Stomach smooth muscle (tissue), 2 donors: Measurements from ENCODE around the gene MAP9.
"Not testable (repeated sequence)": the region's sequence is repeated elsewhere in the genome, so short reads cannot be mapped to it uniquely, and the experiment has no call there.

Experiments used
- H3K27ac ChIP-seq: one replicate; pipeline ENCODE4 v1.7.0; 2013; ENCODE audit warnings: mild to moderate bottlenecking, low read length, inconsistent platforms
- H3K27me3 ChIP-seq, 2 donors: one replicate each; pipeline ENCODE4 v1.7.0; 2013; ENCODE audit warnings: low read length in 2 of 2; ENCODE audit not compliant: insufficient read depth in 2 of 2, control insufficient read depth in 1 of 2
- H3K36me3 ChIP-seq, 2 donors: one replicate each; pipeline ENCODE4 v1.7.0; 2013; ENCODE audit warnings: low read length in 2 of 2; ENCODE audit not compliant: control insufficient read depth in 2 of 2, insufficient read depth in 2 of 2
- H3K4me1 ChIP-seq: one replicate; pipeline ENCODE4 v1.7.0; 2013; ENCODE audit warnings: low read length; ENCODE audit not compliant: control insufficient read depth, insufficient read depth
- H3K4me3 ChIP-seq, 2 donors: one replicate each; pipeline ENCODE4 v1.7.0; 2013; ENCODE audit warnings: low read length in 2 of 2
- H3K9ac ChIP-seq, 2 donors: one replicate each; pipeline ENCODE4 v1.7.0; 2013; ENCODE audit warnings: low read length in 2 of 2, mild to moderate bottlenecking in 1 of 2
- H3K9me3 ChIP-seq, 2 donors: one replicate each; pipeline ENCODE4 v1.7.0; 2013; ENCODE audit warnings: low read length in 2 of 2; ENCODE audit not compliant: control insufficient read depth in 2 of 2
- donor health status: healthy.
- donor health status: Pancreatic carcinoma.

Gene MAP9

GRCh38 chr4:155353923-155354540 lies 22.7 kb downstream of the MAP9 start:
- Histone ChIP-seq H3K36me3 (peaks cover 0 to 7% of the 10 kb centered on the region in 2 donors), H3K9ac (no peak overlapping the region), H3K27ac (no peak overlapping the region), H3K9me3 (no peaks in the 10 kb centered on the region), H3K4me1 (no peaks in the 10 kb centered on the region), H3K27me3 (no peaks in the 10 kb centered on the region), H3K4me3 (no peak overlapping the region)

- no peaks in the 10 kb centered on the region for H3K9me3 ChIP-seq
- no peaks in the 10 kb centered on the region for H3K27me3 ChIP-seq
- H3K4me3 ChIP-seq: no peak overlapping the region
- no peaks in the 10 kb centered on the region for H3K4me1 ChIP-seq
- no peak overlapping the region for H3K9ac ChIP-seq
- H3K36me3 ChIP-seq: peaks cover 0 to 5% of the 10 kb centered on the region in 2 donors
- no peak overlapping the region for H3K27ac ChIP-seq
Observed at GRCh38 chr4:155342142-155342541, 34.6 kb downstream of the MAP9 start.

DNA sequence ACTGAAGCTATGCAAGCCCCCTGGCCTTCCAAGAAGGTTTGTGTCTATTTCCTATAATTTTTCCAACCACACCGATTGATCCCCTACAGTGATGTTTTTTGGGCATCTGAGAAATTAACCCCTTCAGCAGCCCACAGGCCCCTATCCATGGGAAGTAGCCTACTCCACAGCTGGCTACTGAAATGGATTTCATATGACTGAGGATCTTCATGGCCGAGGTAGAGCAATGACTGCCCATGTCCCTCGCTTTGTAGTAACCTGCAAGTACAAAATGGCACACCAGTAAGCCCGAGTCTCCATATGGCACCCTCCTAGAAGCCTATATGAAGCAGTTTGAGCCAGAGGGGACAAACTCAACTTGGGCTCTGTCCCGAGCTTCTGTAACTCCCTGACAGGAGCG lies 36.8 kb downstream of the MAP9 start:
- Histone ChIP-seq H3K27me3 (no peaks in the 10 kb centered on the region), H3K27ac (no peak overlapping the region), H3K36me3 (peaks cover 0 to 2% of the 10 kb centered on the region in 2 donors), H3K4me1 (no peaks in the 10 kb centered on the region), H3K9ac (no peak overlapping the region), H3K4me3 (no peak overlapping the region), H3K9me3 (no peaks in the 10 kb centered on the region)

DNA sequence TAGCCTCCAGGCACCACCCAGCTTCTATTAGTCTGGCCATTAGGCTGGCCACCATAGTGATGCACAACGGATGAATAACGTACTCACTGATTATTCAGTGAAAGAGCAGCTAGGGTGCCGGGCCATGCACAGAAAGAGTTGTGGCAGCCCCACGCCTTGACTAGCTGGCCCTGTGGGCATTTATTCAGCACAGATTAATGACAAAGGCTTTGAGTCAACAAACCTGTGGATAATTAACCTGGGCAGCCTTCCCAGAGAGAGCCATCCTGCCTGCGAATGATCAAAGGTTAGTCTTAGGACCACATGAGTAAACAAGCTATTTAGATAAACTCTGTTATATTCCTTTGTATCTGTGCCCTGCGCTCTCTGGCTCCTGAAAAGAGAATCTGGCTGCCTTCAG lies 37.2 kb downstream of the MAP9 start:
- H3K9ac ChIP-seq: no peak overlapping the region
- H3K9me3 ChIP-seq: no peaks in the 10 kb centered on the region
- H3K4me3 ChIP-seq: no peak overlapping the region
- no peak overlapping the region for H3K27ac ChIP-seq
- H3K4me1 ChIP-seq: no peaks in the 10 kb centered on the region
- H3K36me3 ChIP-seq: no peaks in the 10 kb centered on the region
- H3K27me3 ChIP-seq: no peaks in the 10 kb centered on the region

DNA sequence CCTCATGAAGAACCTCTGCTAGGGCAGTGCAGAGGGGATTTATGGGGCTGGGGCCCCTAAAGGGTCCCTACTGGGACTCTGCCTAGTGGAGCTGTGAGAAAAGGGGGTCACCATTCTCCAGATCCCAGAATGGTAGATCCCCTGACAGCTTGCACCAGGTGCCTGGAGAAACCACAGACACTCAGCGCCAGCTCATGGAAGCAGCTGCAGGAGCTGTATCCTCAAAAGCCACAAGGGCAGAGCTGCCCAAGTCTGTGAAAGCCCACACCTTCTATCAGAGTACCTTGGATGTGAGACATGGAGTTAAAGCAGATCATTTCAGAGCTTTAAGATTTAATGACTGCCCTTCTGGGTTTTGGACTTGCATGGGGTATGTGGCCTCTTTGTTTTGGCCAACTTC lies 38.6 kb downstream of the MAP9 start:
- no peak overlapping the region for H3K27ac ChIP-seq
- H3K9me3 ChIP-seq: no peaks in the 10 kb centered on the region
- H3K27me3 ChIP-seq: no peaks in the 10 kb centered on the region
- H3K4me3 ChIP-seq: no peak overlapping the region
- no peaks in the 10 kb centered on the region for H3K36me3 ChIP-seq
- no peak overlapping the region for H3K9ac ChIP-seq
- no peaks in the 10 kb centered on the region for H3K4me1 ChIP-seq

DNA sequence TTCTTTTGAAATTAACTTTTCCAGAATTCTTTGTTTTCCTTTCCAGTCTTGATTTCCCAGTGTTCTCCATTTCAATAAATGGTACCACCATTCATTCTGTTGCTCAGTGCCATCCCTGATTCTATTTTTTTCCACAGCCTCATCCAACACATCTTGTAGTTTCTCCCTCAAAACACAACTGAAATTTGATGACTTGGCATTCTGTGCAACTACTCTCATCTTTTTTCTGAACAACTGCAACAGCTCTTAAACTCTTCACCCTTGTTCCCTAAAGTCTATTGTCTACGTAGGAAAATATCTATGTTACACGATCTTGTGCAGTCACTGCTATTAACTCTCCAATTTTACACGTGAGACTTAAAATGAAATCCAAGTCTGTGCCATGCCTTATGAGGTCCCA lies 40.5 kb downstream of the MAP9 start:
- Histone ChIP-seq H3K36me3 (no peaks in the 10 kb centered on the region), H3K27ac (no peak overlapping the region), H3K4me3 (no peak overlapping the region), H3K9ac (no peak overlapping the region), H3K27me3 (no peaks in the 10 kb centered on the region), H3K4me1 (no peaks in the 10 kb centered on the region), H3K9me3 (no peaks in the 10 kb centered on the region)

- no peak overlapping the region for H3K27ac ChIP-seq
- no peaks in the 10 kb centered on the region for H3K36me3 ChIP-seq
- no peaks in the 10 kb centered on the region for H3K4me1 ChIP-seq
- no peaks in the 10 kb centered on the region for H3K9me3 ChIP-seq
- H3K27me3 ChIP-seq: no peaks in the 10 kb centered on the region
- H3K4me3 ChIP-seq: no peak overlapping the region
- no peak overlapping the region for H3K9ac ChIP-seq
Observed at GRCh38 chr4:155331478-155331877, 45.3 kb downstream of the MAP9 start.

DNA sequence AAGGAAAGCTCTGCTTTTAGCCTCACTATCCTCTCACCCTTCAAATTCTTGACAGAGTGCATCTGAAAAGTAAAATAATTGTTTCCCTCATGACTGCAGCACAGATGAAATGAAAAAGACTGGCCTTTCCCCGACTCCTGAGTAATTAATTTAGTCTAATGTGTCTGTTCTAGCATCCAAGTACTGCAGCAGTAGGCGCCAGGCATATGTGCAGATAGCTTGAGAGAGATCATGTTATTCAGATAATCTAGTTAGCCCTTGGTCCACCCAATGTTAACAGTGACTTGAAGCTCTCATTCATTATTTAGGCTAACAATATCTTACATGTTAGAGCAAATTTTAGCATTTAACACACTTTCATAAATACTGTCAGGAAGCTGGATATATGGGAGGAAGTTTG lies 54.0 kb downstream of the MAP9 start:
- Histone ChIP-seq H3K27ac (no peak overlapping the region), H3K9ac (no peak overlapping the region), H3K27me3 (no peaks in the 10 kb centered on the region), H3K4me3 (no peak overlapping the region), H3K9me3 (no peaks in the 10 kb centered on the region), H3K36me3 (no peaks in the 10 kb centered on the region), H3K4me1 (no peaks in the 10 kb centered on the region)

GRCh38 chr4:155321006-155321405 lies 55.8 kb downstream of the MAP9 start:
- Histone ChIP-seq H3K4me3 (no peak overlapping the region), H3K27me3 (no peaks in the 10 kb centered on the region), H3K9me3 (no peaks in the 10 kb centered on the region), H3K9ac (no peak overlapping the region), H3K36me3 (no peaks in the 10 kb centered on the region), H3K27ac (no peak overlapping the region), H3K4me1 (no peaks in the 10 kb centered on the region)

- H3K9me3 ChIP-seq: no peaks in the 10 kb centered on the region
- no peak overlapping the region for H3K27ac ChIP-seq
- no peak overlapping the region for H3K4me3 ChIP-seq
- H3K27me3 ChIP-seq: no peaks in the 10 kb centered on the region
- no peaks in the 10 kb centered on the region for H3K4me1 ChIP-seq
- no peak overlapping the region for H3K9ac ChIP-seq
- H3K36me3 ChIP-seq: no peaks in the 10 kb centered on the region
Observed at GRCh38 chr4:155319516-155319915, 57.2 kb downstream of the MAP9 start.

DNA sequence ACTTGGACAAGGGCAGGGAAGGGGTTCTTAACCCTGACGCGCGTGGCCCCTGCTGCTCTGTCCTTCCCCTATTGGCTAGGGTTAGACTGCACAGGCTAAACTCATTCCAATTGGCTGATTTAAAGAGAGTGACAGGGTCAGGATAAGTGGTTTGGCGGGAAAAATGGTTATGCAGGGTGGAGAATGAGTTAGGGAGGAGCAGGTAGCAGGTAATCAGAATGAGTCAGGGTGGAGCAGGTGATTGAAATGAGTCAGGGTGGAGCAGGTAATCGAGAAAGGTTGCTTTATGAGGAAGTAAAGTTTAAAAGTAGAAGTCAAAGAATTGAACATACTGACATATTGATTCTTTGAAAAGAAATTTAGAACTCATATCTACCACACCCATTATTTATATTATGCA lies 64.7 kb downstream of the MAP9 start:
- H3K27me3 ChIP-seq, H3K36me3 ChIP-seq, H3K9ac ChIP-seq, H3K9me3 ChIP-seq, H3K4me3 ChIP-seq, H3K27ac ChIP-seq, H3K4me1 ChIP-seq: not testable (repeated sequence)
